Astrocyte (in vitro differentiated cells and primary cell): ENCODE measurements around the gene RAB6B. TPM values are rescaled to one million over a fixed set of nuclear protein-coding genes. Genes with fewer than 3 reads are reported as not detected.
A peak's percentile ranks its signal among the peaks of the same experiment; 100 is the strongest.

ENCODE experiments used
- DNase-seq: peaks from one replicate; pipeline ENCODE4 v3.0.0-alpha.2; 2010; ENCODE audit warnings: low read depth
- FAIRE-seq: peaks from 2 replicates; lab custom pipeline; 2011; peaks lifted over from hg19 to GRCh38; lab: Jason Lieb, UNC
- H2AFZ ChIP-seq: 2 replicates; pipeline ENCODE4 v1.6.0; 2012; ENCODE audit warnings: low read depth, low read length, inconsistent platforms
- H3K27ac ChIP-seq: 2 replicates; pipeline ENCODE4 v1.5.1; 2011; ENCODE audit warnings: low read depth, low read length, inconsistent platforms
- H3K27me3 ChIP-seq: 2 replicates; pipeline ENCODE4 v1.6.0; 2011; ENCODE audit warnings: low read length, inconsistent platforms; ENCODE audit not compliant: insufficient read depth
- H3K36me3 ChIP-seq: 2 replicates; pipeline ENCODE4 v1.5.1; 2011; ENCODE audit warnings: low read length, inconsistent platforms; ENCODE audit not compliant: insufficient read depth
- H3K4me1 ChIP-seq: 2 replicates; pipeline ENCODE4 v1.5.1; 2011; ENCODE audit warnings: low read length, inconsistent platforms; ENCODE audit not compliant: insufficient read depth
- H3K4me2 ChIP-seq: 2 replicates; pipeline ENCODE4 v1.6.0; 2012; ENCODE audit warnings: low read length, inconsistent platforms
- H3K4me3 ChIP-seq: 2 replicates; pipeline ENCODE4 v1.5.1; 2011; ENCODE audit warnings: low read depth, mild to moderate bottlenecking, low read length, inconsistent platforms; ENCODE audit not compliant: insufficient read depth
- H3K79me2 ChIP-seq: 2 replicates; pipeline ENCODE4 v1.6.0; 2012; ENCODE audit warnings: mild to moderate bottlenecking, low read length, inconsistent platforms; ENCODE audit not compliant: insufficient read depth
- H3K9ac ChIP-seq: 2 replicates; pipeline ENCODE4 v1.6.0; 2012; ENCODE audit warnings: mild to moderate bottlenecking, low read length, inconsistent platforms
- H3K9me3 ChIP-seq: 2 replicates; pipeline ENCODE4 v1.5.1; 2012; ENCODE audit warnings: low read depth, mild to moderate bottlenecking, low read length, inconsistent platforms; ENCODE audit not compliant: insufficient read depth
- H4K20me1 ChIP-seq: 2 replicates; pipeline ENCODE4 v1.6.0; 2012; ENCODE audit warnings: low read length, inconsistent platforms; ENCODE audit not compliant: insufficient read depth
- H3K27ac Mint-ChIP-seq: one replicate; pipeline ENCODE4 v1.8.0; 2021; ENCODE audit warnings: mild to moderate bottlenecking, mixed read lengths; ENCODE audit not compliant: unreplicated experiment
- H3K27me3 Mint-ChIP-seq: one replicate; pipeline ENCODE4 v1.8.0; 2021; ENCODE audit warnings: low read depth, mixed read lengths; ENCODE audit not compliant: unreplicated experiment
- H3K36me3 Mint-ChIP-seq: one replicate; pipeline ENCODE4 v1.8.0; 2021; ENCODE audit warnings: low read depth, mixed read lengths; ENCODE audit not compliant: unreplicated experiment
- H3K4me1 Mint-ChIP-seq: one replicate; pipeline ENCODE4 v1.8.0; 2021; ENCODE audit warnings: low read depth, mixed read lengths; ENCODE audit not compliant: unreplicated experiment
- H3K4me3 Mint-ChIP-seq: one replicate; pipeline ENCODE4 v1.8.0; 2021; ENCODE audit warnings: mild to moderate bottlenecking, moderate library complexity, mixed read lengths; ENCODE audit not compliant: unreplicated experiment
- H3K9me3 Mint-ChIP-seq: one replicate; pipeline ENCODE4 v1.8.0; 2021; ENCODE audit warnings: mild to moderate bottlenecking, mixed read lengths; ENCODE audit not compliant: unreplicated experiment
- CTCF ChIP-seq: IDR thresholded peaks from 2 replicates; pipeline ENCODE4 v1.5.1; 2011; ENCODE audit warnings: low read depth, mild to moderate bottlenecking, inconsistent platforms, low read length, moderate library complexity; ENCODE audit not compliant: insufficient read depth
- EZH2 ChIP-seq: IDR thresholded peaks from 2 replicates; pipeline ENCODE4 v1.6.1; 2012; ENCODE audit warnings: mild to moderate bottlenecking, low read length, inconsistent platforms; ENCODE audit not compliant: insufficient read depth
- total RNA-seq: library from RNA; stranded (reverse); gene quantifications from 2 replicates; pipeline ENCODE4 v1.2.1, GENCODE V29; 2021

RAB6B gene
- total RNA-seq, 1 donor from 2014 or later = 61.8 TPM

- no peak overlapping the region for H3K9ac ChIP-seq
- no peaks in the 10 kb centered on the region for H3K79me2 ChIP-seq
- H3K4me3 ChIP-seq = no peak overlapping the region
- FAIRE-seq (no peak), DNase-seq (no peak)
- no peak overlapping the region for H2AFZ ChIP-seq
- H4K20me1 ChIP-seq = peaks cover 6% of the 10 kb centered on the region
- Mint-ChIP-seq H3K9me3 (no peaks in the 10 kb centered on the region), H3K27me3 (peaks cover 58% of the 10 kb centered on the region), H3K4me1 (peaks cover 17% of the 10 kb centered on the region), H3K4me3 (no peak overlapping the region), H3K36me3 (peaks cover 3% of the 10 kb centered on the region), H3K27ac (no peak overlapping the region)
- H3K36me3 ChIP-seq = no peaks in the 10 kb centered on the region
- no peak overlapping the region for H3K27ac ChIP-seq
- peaks cover 14% of the 10 kb centered on the region for H3K27me3 ChIP-seq
- no peak overlapping the region for H3K4me2 ChIP-seq
- H3K9me3 ChIP-seq = no peaks in the 10 kb centered on the region
- H3K4me1 ChIP-seq = peaks cover 21% of the 10 kb centered on the region
- TF ChIP-seq EZH2 = no peak
- TF ChIP-seq CTCF = no peak
These were observed 43.2 kb upstream of the RAB6B start for GRCh38 chr3:133938770-133939462.

- no peaks in the 10 kb centered on the region for H4K20me1 ChIP-seq
- H3K4me3 Mint-ChIP-seq = no peak overlapping the region
- no peak overlapping the region for H3K9ac ChIP-seq
- peaks cover 12% of the 10 kb centered on the region for H3K4me1 ChIP-seq
- H3K36me3 ChIP-seq = no peaks in the 10 kb centered on the region
- H3K27ac ChIP-seq = no peak overlapping the region
- no peak overlapping the region for H2AFZ ChIP-seq
- peaks cover 7% of the 10 kb centered on the region for H3K9me3 Mint-ChIP-seq
- no peak overlapping the region for H3K27ac Mint-ChIP-seq
- peak; percentile 90 for DNase-seq
- H3K4me2 ChIP-seq = no peak overlapping the region
- no peak overlapping the region for H3K4me3 ChIP-seq
- peak; percentile 67 for FAIRE-seq
- peaks cover 10% of the 10 kb centered on the region for H3K4me1 Mint-ChIP-seq
- H3K9me3 ChIP-seq = no peaks in the 10 kb centered on the region
- H3K36me3 Mint-ChIP-seq = peaks cover 3% of the 10 kb centered on the region
- H3K27me3 ChIP-seq = peaks cover 14% of the 10 kb centered on the region
- TF ChIP-seq EZH2 (no peak), CTCF (no peak)
- no peaks in the 10 kb centered on the region for H3K79me2 ChIP-seq
- H3K27me3 Mint-ChIP-seq = peaks cover 67% of the 10 kb centered on the region
These were observed 42.3 kb upstream of the RAB6B start for GRCh38 chr3:133937756-133938601.
